ENCODE measurements around the gene LPAR1. TPM values are rescaled to one million over a fixed set of nuclear protein-coding genes. Genes with fewer than 3 reads are reported as not detected.

The LPAR1 gene
- total RNA-seq, 1 experiment from 2014 or later, result 28.3 TPM

GRCh38 chr9:111068771-111069170 lies 30.5 kb upstream of the LPAR1 start:
- intact Hi-C loops (cut with micrococcal nuclease; ENCODE audit: unreplicated experiment), result no loop called here
- no peak for DNase-seq (ENCODE audit: low spot score)
- Histone ChIP-seq H3K4me3 (ENCODE audit: low read depth, low read length, poor library complexity, severe bottlenecking) (no peak overlapping the region), H3K27ac (ENCODE audit: low read depth, low read length, poor library complexity, severe bottlenecking) (no peak overlapping the region), H3K4me1 (ENCODE audit: insufficient read depth, low read length, poor library complexity, severe bottlenecking) (peaks cover 17% of the 10 kb centered on the region), H3K36me3 (ENCODE audit: insufficient read depth, low read length, poor library complexity, severe bottlenecking) (no peaks in the 10 kb centered on the region), H3K9me3 (ENCODE audit: low read depth, low read length, poor library complexity, severe bottlenecking) (no peaks in the 10 kb centered on the region), H3K27me3 (replicated peaks; ENCODE audit: insufficient read depth, low read depth, low read length, poor library complexity) (no peaks in the 10 kb centered on the region)
- no peak for TF ChIP-seq CTCF (conservative IDR thresholded peaks at IDR 0.05; ENCODE audit: low read depth, low read length)
- no peak for TF ChIP-seq EZH2 (IDR thresholded peaks at IDR 0.05; ENCODE audit: borderline replicate concordance, low read depth, low read length, poor library complexity, severe bottlenecking)
- POLR2A ChIA-PET (ENCODE audit: low non-redundant PET), result interaction anchor here (0.6 kb wide), 1 partner anchor 156 kb away, joined by 3 read pairs; no protein-coding TSS in a partner anchor
- BruUV-seq (replicated peaks), result no TSS peak
- CTCF ChIA-PET, result no interaction called here

- no TSS peak for BruUV-seq (replicated peaks)
- DNase-seq (ENCODE audit: low spot score), result no peak
- ChIA-PET CTCF (no interaction called here), POLR2A (ENCODE audit: low non-redundant PET) (no interaction called here)
- intact Hi-C loops (cut with micrococcal nuclease; ENCODE audit: unreplicated experiment), result no loop called here
- H3K4me3 ChIP-seq (ENCODE audit: low read depth, low read length, poor library complexity, severe bottlenecking), result no peak overlapping the region
- H3K36me3 ChIP-seq (ENCODE audit: insufficient read depth, low read length, poor library complexity, severe bottlenecking), result no peaks in the 10 kb centered on the region
- H3K9me3 ChIP-seq (ENCODE audit: low read depth, low read length, poor library complexity, severe bottlenecking), result no peaks in the 10 kb centered on the region
- H3K4me1 ChIP-seq (ENCODE audit: insufficient read depth, low read length, poor library complexity, severe bottlenecking), result peaks cover 17% of the 10 kb centered on the region
- no peak for TF ChIP-seq EZH2 (IDR thresholded peaks at IDR 0.05; ENCODE audit: borderline replicate concordance, low read depth, low read length, poor library complexity, severe bottlenecking)
- no peak for TF ChIP-seq CTCF (conservative IDR thresholded peaks at IDR 0.05; ENCODE audit: low read depth, low read length)
- H3K27me3 ChIP-seq (replicated peaks; ENCODE audit: insufficient read depth, low read depth, low read length, poor library complexity), result no peaks in the 10 kb centered on the region
- H3K27ac ChIP-seq (ENCODE audit: low read depth, low read length, poor library complexity, severe bottlenecking), result no peak overlapping the region
Measured at GRCh38 chr9:111068383-111068730, 30.1 kb upstream of the LPAR1 start.

- Histone ChIP-seq H3K36me3 (ENCODE audit: insufficient read depth, low read length, poor library complexity, severe bottlenecking) (no peaks in the 10 kb centered on the region), H3K4me3 (ENCODE audit: low read depth, low read length, poor library complexity, severe bottlenecking) (no peak overlapping the region), H3K27ac (ENCODE audit: low read depth, low read length, poor library complexity, severe bottlenecking) (no peak overlapping the region), H3K27me3 (replicated peaks; ENCODE audit: insufficient read depth, low read depth, low read length, poor library complexity) (no peaks in the 10 kb centered on the region), H3K9me3 (ENCODE audit: low read depth, low read length, poor library complexity, severe bottlenecking) (no peaks in the 10 kb centered on the region), H3K4me1 (ENCODE audit: insufficient read depth, low read length, poor library complexity, severe bottlenecking) (peaks cover 17% of the 10 kb centered on the region)
- no peak for DNase-seq (ENCODE audit: low spot score)
- BruUV-seq (replicated peaks), result no TSS peak
- TF ChIP-seq EZH2 (IDR thresholded peaks at IDR 0.05; ENCODE audit: borderline replicate concordance, low read depth, low read length, poor library complexity, severe bottlenecking) (no peak), CTCF (conservative IDR thresholded peaks at IDR 0.05; ENCODE audit: low read depth, low read length) (no peak)
- ChIA-PET CTCF (no interaction called here), POLR2A (ENCODE audit: low non-redundant PET) (no interaction called here)
- intact Hi-C loops (cut with micrococcal nuclease; ENCODE audit: unreplicated experiment), result no loop called here
Measured at GRCh38 chr9:111066468-111066867, 28.2 kb upstream of the LPAR1 start.

Data from A673 (cell line).